Activated CD8-positive, alpha-beta memory T cell treated with anti-CD3 and anti-CD28 coated beads, Interleukin-2, amount 10 ng/mL, durations not matched to agents 7 days and 5 days (primary cell): ENCODE results near the gene ITPRID1. TPM values are rescaled to one million over a fixed set of nuclear protein-coding genes. Genes with fewer than 3 reads are reported as not detected.
"Not testable (repeated sequence)": the region's sequence is repeated elsewhere in the genome, so short reads cannot be mapped to it uniquely, and the experiment has no call there.

Source experiments
- ATAC-seq: fragments of 150-1000 bp; cut with Tn5 transposase; one replicate; pipeline ENCODE4 v1.10.0; 2021; ENCODE audit warnings: moderate library complexity
- CTCF ChIA-PET: fragments of 350-600 bp; sonication (Branson Sonifier 250); formaldehyde crosslinking; loops from one replicate; lab custom pipeline; 2021; ENCODE audit warnings: antibody characterized with exemption; lab: Charles Lee
- DNase-seq: peaks from one replicate; pipeline ENCODE4 v3.0.0-alpha.2; 2020
- H3K27ac Mint-ChIP-seq: one replicate; pipeline ENCODE4 v1.8.0; 2021; ENCODE audit warnings: mild to moderate bottlenecking, mixed read lengths
- H3K27me3 Mint-ChIP-seq: one replicate; pipeline ENCODE4 v1.8.0; 2021; ENCODE audit warnings: mixed read lengths
- H3K36me3 Mint-ChIP-seq: one replicate; pipeline ENCODE4 v1.8.0; 2021; ENCODE audit warnings: mild to moderate bottlenecking, mixed read lengths
- H3K4me1 Mint-ChIP-seq: one replicate; pipeline ENCODE4 v1.8.0; 2021; ENCODE audit warnings: mixed read lengths
- H3K4me3 Mint-ChIP-seq: one replicate; pipeline ENCODE4 v1.8.0; 2021; ENCODE audit warnings: mild to moderate bottlenecking, moderate library complexity, mixed read lengths
- H3K9me3 Mint-ChIP-seq: one replicate; pipeline ENCODE4 v1.8.0; 2022; ENCODE audit warnings: low read depth, mixed read lengths
- total RNA-seq, 2 experiments: library from RNA; stranded (reverse); gene quantifications; one replicate each; pipeline ENCODE4 v1.2.3, GENCODE V29; 2021

ITPRID1 gene
- total RNA-seq, result not detected

DNA sequence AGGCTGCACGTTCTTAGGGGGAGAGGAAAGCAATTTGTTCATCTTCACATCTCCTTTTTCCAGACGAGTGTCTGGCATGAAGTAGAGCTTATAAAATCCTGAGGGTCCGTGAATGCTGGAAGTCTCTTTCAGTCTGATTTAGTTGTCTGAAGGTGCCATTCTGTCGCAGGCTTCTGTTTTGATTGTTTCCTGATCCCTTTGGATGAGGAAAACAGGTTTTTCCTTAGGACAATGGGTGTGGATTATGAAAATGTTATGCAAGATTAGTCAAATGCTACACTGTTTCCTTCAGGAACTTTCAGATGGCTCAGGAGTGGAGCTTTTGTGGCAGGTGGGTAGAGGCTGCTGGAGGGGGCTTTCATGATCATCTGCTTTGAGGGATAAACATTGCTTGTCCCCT is at the start of gene ITPRID1:
Gene ITPRID1, plus strand, starts transcription at position 301 of the 400 bp plus-strand sequence. CDS start 38,935 bp downstream, outside the sequence.
- no peaks in the 10 kb centered on the region for H3K36me3 Mint-ChIP-seq
- H3K9me3 Mint-ChIP-seq, result peaks cover 6% of the 10 kb centered on the region
- no peak for DNase-seq
- no peak for ATAC-seq
- H3K27me3 Mint-ChIP-seq, result no peaks in the 10 kb centered on the region
- H3K4me1 Mint-ChIP-seq, result no peaks in the 10 kb centered on the region
- CTCF ChIA-PET, result no interaction called here
- H3K27ac Mint-ChIP-seq, result no peak within 1 kb of the TSS
- no peak within 1 kb of the TSS for H3K4me3 Mint-ChIP-seq

DNA sequence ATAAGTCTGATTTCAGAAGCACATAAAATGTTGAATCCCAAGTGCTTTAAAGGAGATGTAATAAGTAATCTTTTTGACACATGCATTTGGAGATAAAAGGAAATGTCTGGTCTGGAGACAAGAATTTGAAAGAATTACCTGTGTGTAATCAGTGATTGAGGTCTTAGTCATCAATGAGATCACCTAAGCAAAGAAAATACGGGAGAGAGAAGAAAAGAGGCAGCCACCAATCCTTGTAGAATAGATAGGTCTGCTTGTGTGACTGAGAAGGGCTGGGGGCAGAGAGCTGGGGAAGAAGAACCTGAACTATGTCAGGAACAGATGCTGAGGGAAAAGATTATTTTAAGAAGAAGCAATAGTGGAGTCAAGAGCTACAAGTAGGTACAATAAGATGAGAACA is 49.3 kb upstream of the ITPRID1 start:
- no peaks in the 10 kb centered on the region for H3K36me3 Mint-ChIP-seq
- H3K4me3 Mint-ChIP-seq, result no peak overlapping the region
- DNase-seq (no peak), ATAC-seq (no peak)
- CTCF ChIA-PET, result no interaction called here
- no peaks in the 10 kb centered on the region for H3K9me3 Mint-ChIP-seq
- no peaks in the 10 kb centered on the region for H3K27me3 Mint-ChIP-seq
- H3K27ac Mint-ChIP-seq, result no peak overlapping the region
- no peaks in the 10 kb centered on the region for H3K4me1 Mint-ChIP-seq

- no peak overlapping the region for H3K27ac Mint-ChIP-seq
- CTCF ChIA-PET, result interaction anchor here (1.2 kb wide), 1 partner anchor 8 kb away, joined by 4 read pairs; no protein-coding TSS in a partner anchor
- H3K4me1 Mint-ChIP-seq, result no peaks in the 10 kb centered on the region
- no peak overlapping the region for H3K4me3 Mint-ChIP-seq
- H3K9me3 Mint-ChIP-seq, result no peaks in the 10 kb centered on the region
- ATAC-seq (no peak), DNase-seq (no peak)
- no peaks in the 10 kb centered on the region for H3K27me3 Mint-ChIP-seq
- no peaks in the 10 kb centered on the region for H3K36me3 Mint-ChIP-seq
These were observed 48.6 kb upstream of the ITPRID1 start for GRCh38 chr7:31465285-31465684.

DNA sequence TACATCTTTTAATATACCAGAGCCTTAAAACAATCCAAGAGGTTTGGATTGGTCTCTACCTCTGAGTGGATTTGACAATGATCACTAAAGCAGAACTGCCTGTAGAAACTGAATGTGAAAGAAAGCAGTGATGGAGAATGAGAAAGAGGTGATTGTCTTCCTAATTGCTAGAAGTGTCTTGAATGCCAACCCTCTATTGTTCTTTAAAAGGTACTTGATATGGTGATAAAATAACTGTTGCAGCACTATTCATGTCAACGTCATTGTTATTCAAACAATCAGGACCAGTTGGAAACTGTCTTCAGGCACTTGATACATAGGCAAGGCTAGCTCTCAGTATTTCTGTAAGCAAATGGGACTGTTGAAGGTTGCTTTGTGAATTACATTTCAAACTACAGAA is 47.9 kb upstream of the ITPRID1 start:
- Mint-ChIP-seq H3K4me1 (no peaks in the 10 kb centered on the region), H3K4me3 (no peak overlapping the region), H3K36me3 (no peaks in the 10 kb centered on the region), H3K27me3 (no peaks in the 10 kb centered on the region), H3K9me3 (no peaks in the 10 kb centered on the region), H3K27ac (no peak overlapping the region)
- DNase-seq (no peak), ATAC-seq (no peak)
- CTCF ChIA-PET, result interaction anchor here (1.2 kb wide), 1 partner anchor 9 kb away, joined by 4 read pairs; no protein-coding TSS in a partner anchor

DNA sequence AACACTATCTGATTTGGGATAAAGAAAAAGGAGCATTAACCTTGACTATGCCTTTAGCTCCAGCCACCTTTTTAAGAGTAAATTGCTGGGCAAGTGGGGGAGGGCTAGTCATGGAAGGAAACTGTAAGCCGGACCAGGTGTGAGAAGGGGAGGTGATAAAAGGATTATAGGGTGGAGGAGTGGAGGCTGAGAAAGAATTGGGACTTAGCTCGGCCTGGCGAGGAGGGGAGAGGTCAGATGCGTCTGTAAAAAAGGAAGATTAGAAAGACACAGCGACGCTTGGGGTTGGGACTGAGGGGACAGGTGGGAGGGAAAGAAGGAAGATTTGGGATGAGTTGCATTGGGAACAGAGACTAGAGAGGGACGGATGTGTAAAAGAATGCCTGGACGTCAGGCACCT is 43.0 kb upstream of the ITPRID1 start:
- H3K4me1 Mint-ChIP-seq, DNase-seq, CTCF ChIA-PET, H3K27me3 Mint-ChIP-seq, H3K4me3 Mint-ChIP-seq, H3K27ac Mint-ChIP-seq, H3K9me3 Mint-ChIP-seq, H3K36me3 Mint-ChIP-seq, ATAC-seq: not testable (repeated sequence)

DNA sequence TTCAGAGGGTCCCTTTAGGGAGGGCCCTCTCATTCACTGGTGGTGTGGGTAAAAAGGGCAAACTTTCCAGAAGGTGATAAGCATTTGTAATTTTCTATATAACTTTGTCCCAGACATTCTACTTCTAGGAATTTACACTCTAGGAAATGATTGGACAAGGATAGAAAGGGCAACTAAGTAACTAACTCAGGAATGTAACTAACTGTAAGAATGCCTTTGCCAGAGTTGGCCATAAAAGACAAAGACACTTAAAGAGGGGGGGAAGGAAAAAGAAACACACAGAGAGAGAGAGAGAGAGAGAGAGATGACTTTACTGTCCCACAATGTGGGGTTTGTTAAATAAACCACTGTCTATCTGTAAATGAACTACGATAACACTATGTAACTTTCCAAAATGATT is 38.5 kb upstream of the ITPRID1 start:
- no peaks in the 10 kb centered on the region for H3K9me3 Mint-ChIP-seq
- H3K27ac Mint-ChIP-seq, result no peak overlapping the region
- no peak overlapping the region for H3K4me3 Mint-ChIP-seq
- DNase-seq (no peak), ATAC-seq (no peak)
- CTCF ChIA-PET, result no interaction called here
- H3K27me3 Mint-ChIP-seq, result no peaks in the 10 kb centered on the region
- H3K36me3 Mint-ChIP-seq, result no peaks in the 10 kb centered on the region
- H3K4me1 Mint-ChIP-seq, result no peaks in the 10 kb centered on the region

- Mint-ChIP-seq H3K4me3 (no peak overlapping the region), H3K9me3 (peaks cover 3% of the 10 kb centered on the region), H3K36me3 (no peaks in the 10 kb centered on the region), H3K27ac (no peak overlapping the region), H3K27me3 (no peaks in the 10 kb centered on the region), H3K4me1 (no peaks in the 10 kb centered on the region)
- no peak for ATAC-seq
- CTCF ChIA-PET, result no interaction called here
- no peak for DNase-seq
These were observed 37.7 kb upstream of the ITPRID1 start for GRCh38 chr7:31476073-31476745.

DNA sequence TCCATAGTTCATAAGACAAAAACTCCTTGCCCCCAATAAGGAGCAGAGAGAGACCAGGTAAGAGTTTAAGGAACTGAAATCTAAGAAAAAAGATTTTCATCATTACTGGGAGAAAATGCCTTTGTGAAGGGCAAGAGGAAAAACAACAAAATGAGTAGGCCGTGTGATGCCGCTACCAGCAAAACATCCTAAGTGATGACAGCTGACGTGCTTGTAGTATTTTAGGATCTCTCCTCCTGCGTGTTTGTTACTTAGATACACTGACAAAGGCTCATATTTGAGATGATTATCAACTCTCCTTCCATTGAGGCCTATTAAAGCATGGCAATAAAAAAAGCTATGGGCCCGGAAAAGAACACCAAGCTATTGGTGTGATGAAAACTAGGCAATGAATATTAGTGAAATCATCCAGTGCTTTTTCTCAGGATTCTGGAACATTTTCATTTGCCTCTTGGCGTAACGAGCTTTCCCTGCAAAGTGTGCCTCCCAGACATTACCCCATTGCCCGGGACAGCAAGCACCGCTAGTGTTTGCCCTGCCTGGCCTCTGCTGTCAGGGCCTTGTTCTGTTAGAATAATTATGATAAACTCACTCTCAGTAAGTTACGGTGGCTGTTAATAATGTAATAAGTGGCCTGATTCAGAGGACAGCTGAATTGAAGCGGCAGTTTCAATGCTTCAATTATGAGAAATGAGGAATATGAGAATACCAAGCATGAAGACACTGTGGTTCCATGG is 36.8 kb upstream of the ITPRID1 start:
- peaks cover 3% of the 10 kb centered on the region for H3K9me3 Mint-ChIP-seq
- no peaks in the 10 kb centered on the region for H3K27me3 Mint-ChIP-seq
- no peaks in the 10 kb centered on the region for H3K4me1 Mint-ChIP-seq
- H3K4me3 Mint-ChIP-seq, result no peak overlapping the region
- ATAC-seq (no peak), DNase-seq (no peak)
- H3K27ac Mint-ChIP-seq, result no peak overlapping the region
- CTCF ChIA-PET, result no interaction called here
- H3K36me3 Mint-ChIP-seq, result no peaks in the 10 kb centered on the region

DNA sequence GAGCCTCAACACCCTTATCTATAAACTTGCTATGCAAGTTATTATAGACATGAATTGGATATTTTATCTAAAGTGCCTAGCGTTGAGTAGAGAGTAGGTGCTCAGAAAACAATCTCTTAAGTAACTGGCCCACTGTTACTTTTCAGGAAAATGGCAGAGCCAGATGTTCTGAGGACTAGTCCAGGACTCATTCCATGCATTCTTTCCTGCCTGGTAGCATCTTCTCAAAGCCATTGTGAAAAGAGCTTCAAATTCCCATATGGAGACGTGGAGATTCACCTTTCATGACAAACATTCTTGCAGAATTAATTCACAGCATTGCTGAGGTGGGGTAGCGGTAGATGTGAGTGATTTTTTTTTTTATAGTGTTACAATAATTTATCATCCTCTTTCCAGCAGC is 35.9 kb upstream of the ITPRID1 start:
- H3K27ac Mint-ChIP-seq, result no peak overlapping the region
- H3K27me3 Mint-ChIP-seq, result no peaks in the 10 kb centered on the region
- ATAC-seq, result no peak
- no peak for DNase-seq
- no peaks in the 10 kb centered on the region for H3K36me3 Mint-ChIP-seq
- H3K4me3 Mint-ChIP-seq, result no peak overlapping the region
- H3K9me3 Mint-ChIP-seq, result peaks cover 3% of the 10 kb centered on the region
- no peaks in the 10 kb centered on the region for H3K4me1 Mint-ChIP-seq
- CTCF ChIA-PET, result no interaction called here

DNA sequence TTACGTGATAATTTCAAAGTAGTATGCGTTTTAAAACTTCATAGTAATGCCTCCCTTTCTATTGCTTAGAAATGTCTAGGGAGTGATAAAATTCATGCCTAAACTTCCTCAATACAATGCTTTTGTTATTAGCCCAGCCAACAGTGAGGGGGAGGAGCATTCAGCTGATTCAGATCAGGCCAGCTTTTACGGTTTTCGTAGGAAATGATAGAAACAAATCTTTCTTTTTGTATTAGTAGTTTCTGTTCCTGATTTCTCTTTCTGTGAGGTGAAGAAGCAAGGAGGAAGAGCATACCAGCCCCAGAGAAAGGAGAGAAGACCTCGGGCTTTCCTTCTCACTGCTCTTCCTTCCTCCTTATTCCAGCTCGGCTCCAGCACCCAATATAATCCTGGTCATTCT is 35.2 kb upstream of the ITPRID1 start:
- Mint-ChIP-seq H3K36me3 (no peaks in the 10 kb centered on the region), H3K4me1 (no peaks in the 10 kb centered on the region), H3K27me3 (no peaks in the 10 kb centered on the region), H3K27ac (no peak overlapping the region), H3K4me3 (no peak overlapping the region), H3K9me3 (peaks cover 3% of the 10 kb centered on the region)
- DNase-seq, result no peak
- no peak for ATAC-seq
- CTCF ChIA-PET, result no interaction called here

GRCh38 chr7:31487071-31487470 is 26.8 kb upstream of the ITPRID1 start:
- H3K36me3 Mint-ChIP-seq, result no peaks in the 10 kb centered on the region
- CTCF ChIA-PET, result no interaction called here
- no peaks in the 10 kb centered on the region for H3K4me1 Mint-ChIP-seq
- ATAC-seq (no peak), DNase-seq (no peak)
- no peak overlapping the region for H3K27ac Mint-ChIP-seq
- no peaks in the 10 kb centered on the region for H3K9me3 Mint-ChIP-seq
- no peaks in the 10 kb centered on the region for H3K27me3 Mint-ChIP-seq
- no peak overlapping the region for H3K4me3 Mint-ChIP-seq

DNA sequence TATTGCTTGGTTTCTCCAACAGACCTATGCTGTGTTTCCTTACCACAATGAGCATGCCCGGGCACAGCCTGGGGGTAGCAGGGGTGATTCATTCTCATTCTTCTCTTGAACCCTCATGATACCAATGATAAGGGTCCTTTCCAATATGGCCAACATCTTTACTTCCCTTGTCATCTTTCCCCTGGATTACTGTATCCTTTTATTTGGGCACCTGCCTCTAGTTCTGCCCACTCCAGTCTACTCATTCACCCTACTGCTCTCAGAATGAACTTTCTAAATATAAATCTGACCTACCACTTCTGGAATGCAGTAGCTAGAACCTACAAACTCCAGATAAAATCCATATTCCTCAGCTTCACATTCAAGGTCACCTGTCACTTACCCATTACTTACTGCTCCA is 26.4 kb upstream of the ITPRID1 start:
- Mint-ChIP-seq H3K27ac (no peak overlapping the region), H3K4me1 (no peaks in the 10 kb centered on the region), H3K27me3 (no peaks in the 10 kb centered on the region), H3K36me3 (no peaks in the 10 kb centered on the region), H3K4me3 (no peak overlapping the region), H3K9me3 (no peaks in the 10 kb centered on the region)
- DNase-seq, result no peak
- no peak for ATAC-seq
- CTCF ChIA-PET, result no interaction called here

DNA sequence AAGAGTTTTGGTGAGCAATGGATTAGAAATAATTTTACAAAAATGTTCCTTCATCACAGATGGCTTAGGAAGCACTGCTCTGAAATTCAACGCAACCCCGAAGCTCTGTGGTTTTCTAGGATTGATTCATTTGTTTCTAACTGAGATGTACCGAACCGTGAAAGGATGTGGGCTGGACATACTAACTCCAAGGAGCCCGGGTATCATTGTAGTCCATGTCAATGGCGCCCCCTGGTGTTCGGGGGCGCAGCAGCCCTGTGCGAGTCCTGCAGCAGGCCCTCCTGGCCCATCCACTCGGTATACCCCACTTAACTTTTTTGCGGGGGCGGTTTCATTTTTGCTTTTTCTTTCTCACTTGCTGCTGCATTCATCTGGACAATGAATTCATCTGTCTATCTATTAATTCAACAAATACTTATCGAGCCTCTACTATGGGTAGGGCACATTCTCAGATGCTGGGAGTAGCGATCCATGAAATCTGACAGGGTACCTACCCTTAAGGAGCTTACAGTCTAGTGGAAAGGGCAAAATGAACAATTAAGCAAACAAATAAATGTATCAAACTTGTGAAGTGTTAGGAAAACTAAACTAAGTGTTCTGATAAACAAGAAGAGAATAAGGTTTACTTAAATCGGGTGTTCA is 25.2 kb upstream of the ITPRID1 start:
- DNase-seq (peak; percentile 50), ATAC-seq (peak; percentile 63)
- Mint-ChIP-seq H3K4me1 (no peaks in the 10 kb centered on the region), H3K27ac (no peak overlapping the region), H3K36me3 (no peaks in the 10 kb centered on the region), H3K27me3 (no peaks in the 10 kb centered on the region), H3K9me3 (no peaks in the 10 kb centered on the region), H3K4me3 (no peak overlapping the region)
- CTCF ChIA-PET, result no interaction called here

DNA sequence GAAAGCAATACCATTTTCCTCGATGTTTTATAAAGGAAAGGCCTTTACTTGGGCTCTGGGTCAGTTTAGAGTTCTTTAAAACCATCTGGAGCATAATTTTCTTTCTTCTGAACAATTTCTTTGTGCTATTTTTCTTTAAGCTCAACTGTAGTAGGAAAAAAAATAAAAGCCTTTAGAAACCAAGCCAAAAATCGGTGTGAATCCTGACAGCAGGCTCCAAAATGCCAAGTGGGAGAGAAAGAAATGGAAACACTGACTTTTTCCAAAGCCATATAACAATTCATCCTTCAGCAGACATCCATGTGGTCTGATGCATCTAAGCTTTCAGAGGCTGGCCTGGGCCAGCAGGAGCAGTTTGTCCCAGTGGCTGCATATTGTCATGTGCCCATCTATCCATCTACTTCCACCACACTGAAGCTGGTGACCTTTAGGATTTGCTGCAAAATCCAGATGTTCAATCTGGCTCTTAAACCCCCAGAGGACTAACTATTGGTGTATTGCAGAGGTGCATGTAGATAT is 23.0 kb upstream of the ITPRID1 start:
- CTCF ChIA-PET, result no interaction called here

More for the DNA sequence above, 23.0 kb upstream of the ITPRID1 start:
- ATAC-seq, result no peak
- Mint-ChIP-seq H3K27me3 (no peaks in the 10 kb centered on the region), H3K9me3 (no peaks in the 10 kb centered on the region), H3K36me3 (no peaks in the 10 kb centered on the region), H3K4me1 (no peaks in the 10 kb centered on the region), H3K4me3 (no peak overlapping the region), H3K27ac (no peak overlapping the region)
- no peak for DNase-seq
